ENCODE results near the gene XXYLT1.

- TF ChIP-seq, protein P1, sequence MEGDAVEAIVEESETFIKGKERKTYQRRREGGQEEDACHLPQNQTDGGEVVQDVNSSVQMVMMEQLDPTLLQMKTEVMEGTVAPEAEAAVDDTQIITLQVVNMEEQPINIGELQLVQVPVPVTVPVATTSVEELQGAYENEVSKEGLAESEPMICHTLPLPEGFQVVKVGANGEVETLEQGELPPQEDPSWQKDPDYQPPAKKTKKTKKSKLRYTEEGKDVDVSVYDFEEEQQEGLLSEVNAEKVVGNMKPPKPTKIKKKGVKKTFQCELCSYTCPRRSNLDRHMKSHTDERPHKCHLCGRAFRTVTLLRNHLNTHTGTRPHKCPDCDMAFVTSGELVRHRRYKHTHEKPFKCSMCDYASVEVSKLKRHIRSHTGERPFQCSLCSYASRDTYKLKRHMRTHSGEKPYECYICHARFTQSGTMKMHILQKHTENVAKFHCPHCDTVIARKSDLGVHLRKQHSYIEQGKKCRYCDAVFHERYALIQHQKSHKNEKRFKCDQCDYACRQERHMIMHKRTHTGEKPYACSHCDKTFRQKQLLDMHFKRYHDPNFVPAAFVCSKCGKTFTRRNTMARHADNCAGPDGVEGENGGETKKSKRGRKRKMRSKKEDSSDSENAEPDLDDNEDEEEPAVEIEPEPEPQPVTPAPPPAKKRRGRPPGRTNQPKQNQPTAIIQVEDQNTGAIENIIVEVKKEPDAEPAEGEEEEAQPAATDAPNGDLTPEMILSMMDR (conservative IDR thresholded peaks at IDR 0.05; ENCODE audit: low read length): no peak
- no peak for TF ChIP-seq EZH2phosphoT487 (IDR thresholded peaks at IDR 0.05; ENCODE audit: borderline replicate concordance, low read depth, low read length)
These were observed 168.9 kb downstream of the XXYLT1 start for GRCh38 chr3:195101927-195102608.

All from OCI-LY7 (cell line).